GM12891 (cell line): Measurements from ENCODE around the gene FAM118A.

Experiments
- POLR2A ChIP-seq: IDR thresholded peaks from 2 replicates; pipeline ENCODE4 v1.6.1; 2011; ENCODE audit warnings: low read depth, low read length, control low read depth
- POLR2AphosphoS5 ChIP-seq: IDR thresholded peaks from 2 replicates; pipeline ENCODE4 v1.6.1; 2011; ENCODE audit warnings: low read depth, low read length, control low read depth
- POU2F2 ChIP-seq: IDR thresholded peaks from 2 replicates; pipeline ENCODE4 v1.6.1; 2011; ENCODE audit warnings: low read depth, mild to moderate bottlenecking, control low read depth, low read length, moderate library complexity
- SPI1 ChIP-seq: IDR thresholded peaks from 2 replicates; pipeline ENCODE4 v1.6.1; 2011; ENCODE audit warnings: low read depth, low read length, control low read depth
- TAF1 ChIP-seq: IDR thresholded peaks from 2 replicates; pipeline ENCODE4 v1.6.1; 2011; ENCODE audit warnings: low read depth, low read length, control low read depth

GRCh38 chr22:45324311-45324711 lies 14.6 kb downstream of the FAM118A start:
- TF ChIP-seq POLR2A, result no peak
- TF ChIP-seq SPI1, result no peak
- TF ChIP-seq POLR2AphosphoS5, result no peak
- no peak for TF ChIP-seq TAF1
- no peak for TF ChIP-seq POU2F2
